NCI-H128 (cell line): ENCODE data around the gene ESAM.
"Not testable (repeated sequence)": the region's sequence is repeated elsewhere in the genome, so short reads cannot be mapped to it uniquely, and the experiment has no call there.

Experiments
- DNase-seq: peaks from one replicate; lab custom pipeline; 2025; ENCODE audit not compliant: unreplicated experiment; lab: John Stamatoyannopoulos, UW

Gene ESAM

GRCh38 chr11:124776865-124777645 lies 15.0 kb upstream of the ESAM start:
- DNase-seq: no peak

- not testable (repeated sequence) for DNase-seq
Measured at GRCh38 chr11:124770959-124771358, 8.9 kb upstream of the ESAM start.

GRCh38 chr11:124769806-124770774 lies 8.0 kb upstream of the ESAM start:
- DNase-seq: no peak

GRCh38 chr11:124768914-124769313 lies 6.8 kb upstream of the ESAM start:
- no peak for DNase-seq

GRCh38 chr11:124766156-124766555 lies 4.1 kb upstream of the ESAM start:
- DNase-seq: no peak

- DNase-seq: peak; percentile 13
Measured at GRCh38 chr11:124763156-124763947, 1.3 kb upstream of the ESAM start.

- no peak for DNase-seq
Measured at GRCh38 chr11:124762624-124763155, 600 bp upstream of the ESAM start.

- no peak for DNase-seq
Measured at GRCh38 chr11:124761301-124762104, 587 bp downstream of the ESAM start.

- DNase-seq: no peak
Measured at GRCh38 chr11:124760806-124761205, 1.3 kb downstream of the ESAM start.

- no peak for DNase-seq
Measured at GRCh38 chr11:124760205-124760652, 1.9 kb downstream of the ESAM start.

GRCh38 chr11:124759266-124760204 lies 2.6 kb downstream of the ESAM start:
- no peak for DNase-seq

- peak; percentile 30 for DNase-seq
Measured at GRCh38 chr11:124758355-124759265, 3.5 kb downstream of the ESAM start.

GRCh38 chr11:124757320-124757719 lies 4.8 kb downstream of the ESAM start:
- DNase-seq: no peak

- DNase-seq: no peak
Measured at GRCh38 chr11:124756753-124757227, 5.3 kb downstream of the ESAM start.

GRCh38 chr11:124756033-124756752 lies 5.9 kb downstream of the ESAM start:
- no peak for DNase-seq

GRCh38 chr11:124754710-124755109 lies 7.4 kb downstream of the ESAM start:
- DNase-seq: no peak

GRCh38 chr11:124754309-124754708 lies 7.8 kb downstream of the ESAM start:
- no peak for DNase-seq
